Activated CD4-positive, alpha-beta memory T cell treated with anti-CD3 and anti-CD28 coated beads, Interleukin-2, amount 10 ng/mL, durations not matched to agents 7 days and 5 days (primary cell): ENCODE measurements around the gene PREX1. TPM values are rescaled to one million over a fixed set of nuclear protein-coding genes. Genes with fewer than 3 reads are reported as not detected.

Experiments
- CTCF ChIA-PET: fragments of 350-600 bp; sonication (Branson Sonifier 250); formaldehyde crosslinking; loops from one replicate; lab custom pipeline; 2021; ENCODE audit warnings: antibody characterized with exemption, inconsistent platforms; lab: Charles Lee
- POLR2A ChIA-PET: fragments of 350-600 bp; sonication (Branson Sonifier 250); formaldehyde crosslinking; loops from one replicate; lab custom pipeline; 2021; ENCODE audit warnings: antibody characterized with exemption; lab: Charles Lee
- DNase-seq: peaks from one replicate; pipeline ENCODE4 v3.0.0-alpha.2; 2020
- H3K27ac Mint-ChIP-seq: one replicate; pipeline ENCODE4 v1.8.0; 2021; ENCODE audit warnings: mild to moderate bottlenecking, mixed read lengths
- H3K27me3 Mint-ChIP-seq: one replicate; pipeline ENCODE4 v1.8.0; 2021; ENCODE audit warnings: mixed read lengths
- H3K36me3 Mint-ChIP-seq: one replicate; pipeline ENCODE4 v1.8.0; 2021; ENCODE audit warnings: low read depth, mixed read lengths
- H3K4me1 Mint-ChIP-seq: one replicate; pipeline ENCODE4 v1.8.0; 2021; ENCODE audit warnings: mixed read lengths
- H3K4me3 Mint-ChIP-seq: one replicate; pipeline ENCODE4 v1.8.0; 2021; ENCODE audit warnings: mild to moderate bottlenecking, mixed read lengths
- H3K9me3 Mint-ChIP-seq: one replicate; pipeline ENCODE4 v1.8.0; 2021; ENCODE audit warnings: mixed read lengths
- total RNA-seq, 2 experiments: library from RNA; stranded (reverse); gene quantifications; one replicate each; pipeline ENCODE4 v1.2.3, GENCODE V29; 2021

The PREX1 gene
- total RNA-seq, 2 experiments from 2014 or later, result 158 to 160 TPM

DNA sequence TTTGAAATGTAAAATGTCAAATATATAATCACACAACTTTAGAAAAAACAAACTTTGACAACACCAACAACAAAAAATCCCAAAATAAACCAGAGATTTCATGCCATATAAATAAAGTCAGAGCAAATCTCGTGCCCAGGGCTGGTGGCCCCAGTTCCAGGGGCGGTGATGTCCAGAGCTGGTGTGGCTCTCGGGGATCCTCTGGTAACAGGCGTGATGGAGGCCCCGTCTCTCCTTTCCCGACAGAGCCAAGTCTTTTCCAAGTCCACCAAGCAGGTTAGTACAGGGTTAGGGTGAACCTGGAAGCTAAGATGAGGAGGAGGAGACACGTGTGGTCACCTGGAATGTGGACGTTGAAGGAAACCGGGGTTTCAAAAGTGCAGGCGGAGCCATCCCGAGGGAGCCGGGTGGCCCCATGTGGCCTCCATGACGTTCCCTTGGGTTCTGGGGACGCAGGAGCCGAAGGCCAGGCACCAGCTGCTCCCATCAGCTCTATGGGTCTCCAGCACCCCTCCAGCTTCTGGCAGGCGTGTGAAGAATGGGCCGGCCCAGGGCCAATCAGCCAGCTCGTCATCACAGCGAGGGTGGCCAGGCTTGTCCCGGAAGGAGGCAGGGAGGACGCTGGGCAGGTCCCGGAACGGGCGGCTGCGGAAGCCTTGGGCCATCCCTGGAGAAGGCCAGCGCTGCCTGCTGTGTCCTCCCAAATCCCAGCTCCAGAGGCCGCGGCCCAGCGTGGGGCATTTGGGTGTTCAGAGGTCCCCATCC, 202.5 kb downstream of the PREX1 start:
- ChIA-PET CTCF (no interaction called here), POLR2A (no interaction called here)
- DNase-seq, result no peak
- Mint-ChIP-seq H3K9me3 (no peaks in the 10 kb centered on the region), H3K27ac (no peak overlapping the region), H3K4me1 (peaks cover 28% of the 10 kb centered on the region), H3K4me3 (no peak overlapping the region), H3K27me3 (no peaks in the 10 kb centered on the region), H3K36me3 (peaks cover 51% of the 10 kb centered on the region)

DNA sequence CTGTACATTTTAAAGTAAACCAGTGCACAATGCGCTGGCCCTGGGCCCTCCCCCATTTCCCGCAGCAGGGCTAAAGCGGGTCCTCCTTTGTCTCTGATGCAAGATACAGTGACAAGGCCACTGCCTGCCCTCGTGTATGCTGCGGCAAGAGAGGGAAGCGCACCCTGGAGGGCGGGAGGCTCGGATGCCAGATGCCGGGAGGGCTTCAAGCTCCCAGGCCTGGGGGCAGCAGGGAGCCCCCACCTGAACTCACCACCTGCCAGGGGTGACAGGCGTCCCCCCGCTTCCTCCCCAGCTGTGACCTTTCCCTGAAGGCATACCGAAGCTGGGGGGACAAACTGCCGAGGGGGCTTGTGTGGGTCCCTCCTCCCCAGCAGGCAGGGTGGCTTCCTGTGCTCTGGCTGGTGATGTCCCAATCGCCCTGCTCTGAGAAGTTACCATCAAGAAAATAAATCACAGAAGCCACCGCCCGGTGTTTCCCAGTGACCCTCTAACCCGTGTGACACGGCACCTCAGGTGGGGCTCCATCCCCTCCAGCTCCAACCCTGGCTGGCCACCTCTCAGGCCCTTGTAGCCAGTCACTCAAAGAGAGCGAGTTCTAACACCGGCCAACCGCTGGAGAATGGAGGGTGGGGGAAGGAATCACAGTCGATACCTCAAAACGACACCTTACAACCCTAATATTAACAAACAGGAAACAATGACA, 203.3 kb downstream of the PREX1 start:
- Mint-ChIP-seq H3K27ac (no peak overlapping the region), H3K4me3 (no peak overlapping the region), H3K27me3 (no peaks in the 10 kb centered on the region), H3K4me1 (peaks cover 28% of the 10 kb centered on the region), H3K36me3 (peaks cover 44% of the 10 kb centered on the region), H3K9me3 (no peaks in the 10 kb centered on the region)
- DNase-seq, result no peak
- CTCF ChIA-PET, result no interaction called here
- POLR2A ChIA-PET, result no interaction called here

DNA sequence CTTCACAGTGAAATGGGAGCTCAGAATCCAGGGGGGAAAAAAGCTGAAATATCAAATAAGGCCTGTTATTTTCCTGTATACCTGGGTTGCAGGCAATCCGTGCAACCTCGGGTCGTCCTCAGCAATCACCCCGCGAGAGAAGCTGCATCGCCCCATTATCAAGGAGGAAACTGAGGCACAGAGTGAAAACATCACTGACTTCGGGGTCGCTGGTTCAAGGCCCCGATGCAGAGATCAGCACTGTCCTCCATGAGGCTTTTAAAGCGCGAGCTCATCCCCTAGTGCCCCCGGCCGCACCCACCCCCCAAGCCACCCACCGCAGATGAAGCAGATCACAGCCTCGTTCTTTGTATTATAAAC, 203.9 kb downstream of the PREX1 start:
- no peak overlapping the region for H3K4me3 Mint-ChIP-seq
- peaks cover 38% of the 10 kb centered on the region for H3K36me3 Mint-ChIP-seq
- H3K27ac Mint-ChIP-seq, result no peak overlapping the region
- ChIA-PET POLR2A (no interaction called here), CTCF (no interaction called here)
- H3K27me3 Mint-ChIP-seq, result no peaks in the 10 kb centered on the region
- DNase-seq, result no peak
- peaks cover 28% of the 10 kb centered on the region for H3K4me1 Mint-ChIP-seq
- no peaks in the 10 kb centered on the region for H3K9me3 Mint-ChIP-seq

DNA sequence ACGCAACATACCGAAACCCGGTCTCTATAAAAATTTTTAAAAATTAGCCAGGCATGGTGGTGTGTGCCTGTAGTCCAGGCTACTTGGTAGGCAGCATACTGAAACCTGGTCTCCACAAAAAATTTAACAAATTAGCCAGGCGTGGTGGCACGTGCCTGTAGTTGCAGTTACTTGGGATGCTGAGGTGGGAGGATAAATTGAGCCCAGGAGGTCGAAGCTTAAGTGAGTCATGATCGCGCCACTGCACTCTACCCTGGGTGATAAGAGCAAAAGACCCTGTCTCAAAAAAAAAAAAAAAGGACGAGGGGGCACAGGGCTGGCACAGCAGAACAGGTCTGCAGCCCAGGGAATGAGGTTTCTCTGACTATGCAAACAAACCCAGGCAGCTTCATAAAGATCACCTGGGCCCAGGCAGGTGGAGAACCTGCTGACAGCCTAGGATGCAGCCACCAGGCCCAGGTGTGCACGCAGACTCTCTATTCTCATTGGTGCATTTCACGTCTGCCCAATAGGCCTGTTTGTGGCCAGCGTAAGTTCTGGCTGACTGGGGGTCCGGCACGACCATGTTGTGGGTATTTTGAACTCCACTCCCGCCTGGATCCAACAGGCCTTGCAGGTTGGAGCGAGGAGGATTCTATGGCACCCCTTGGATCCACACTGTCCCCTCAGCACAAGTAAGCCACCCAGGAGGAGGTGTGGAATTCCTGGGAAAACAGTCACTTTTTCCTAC, 204.5 kb downstream of the PREX1 start:
- Mint-ChIP-seq H3K9me3 (no peaks in the 10 kb centered on the region), H3K27ac (no peak overlapping the region), H3K4me1 (peaks cover 28% of the 10 kb centered on the region), H3K27me3 (no peaks in the 10 kb centered on the region), H3K4me3 (no peak overlapping the region), H3K36me3 (peaks cover 33% of the 10 kb centered on the region)
- CTCF ChIA-PET, result no interaction called here
- DNase-seq, result no peak
- POLR2A ChIA-PET, result no interaction called here

DNA sequence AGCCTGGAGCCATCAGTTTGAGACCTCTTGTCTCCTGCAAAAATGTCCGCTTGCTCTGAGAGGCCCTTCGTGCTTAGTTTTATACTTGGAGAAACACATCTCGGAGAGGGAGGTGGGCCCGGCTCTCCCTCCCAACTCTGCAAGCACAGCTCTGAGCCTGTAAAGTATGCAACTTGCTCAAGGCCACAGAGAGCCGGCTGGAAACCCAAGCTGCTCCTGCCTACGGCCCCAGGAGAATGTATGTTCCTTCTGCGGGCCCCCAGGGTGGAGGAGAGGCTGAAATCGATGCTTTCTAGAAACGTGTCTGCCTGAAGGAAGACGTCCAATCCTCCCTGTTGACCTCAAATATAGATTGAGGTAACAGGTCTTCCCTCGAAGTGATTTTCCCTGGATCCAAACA, 205.4 kb downstream of the PREX1 start:
- no peak overlapping the region for H3K27ac Mint-ChIP-seq
- peaks cover 26% of the 10 kb centered on the region for H3K4me1 Mint-ChIP-seq
- H3K4me3 Mint-ChIP-seq, result no peak overlapping the region
- no peaks in the 10 kb centered on the region for H3K9me3 Mint-ChIP-seq
- no peak for DNase-seq
- no peaks in the 10 kb centered on the region for H3K27me3 Mint-ChIP-seq
- POLR2A ChIA-PET, result no interaction called here
- peaks cover 29% of the 10 kb centered on the region for H3K36me3 Mint-ChIP-seq
- CTCF ChIA-PET, result interaction anchor here (0.8 to 2.7 kb wide), 2 partner anchors 283 to 897 kb away, joined by 4 to 19 read pairs; no protein-coding TSS in a partner anchor

DNA sequence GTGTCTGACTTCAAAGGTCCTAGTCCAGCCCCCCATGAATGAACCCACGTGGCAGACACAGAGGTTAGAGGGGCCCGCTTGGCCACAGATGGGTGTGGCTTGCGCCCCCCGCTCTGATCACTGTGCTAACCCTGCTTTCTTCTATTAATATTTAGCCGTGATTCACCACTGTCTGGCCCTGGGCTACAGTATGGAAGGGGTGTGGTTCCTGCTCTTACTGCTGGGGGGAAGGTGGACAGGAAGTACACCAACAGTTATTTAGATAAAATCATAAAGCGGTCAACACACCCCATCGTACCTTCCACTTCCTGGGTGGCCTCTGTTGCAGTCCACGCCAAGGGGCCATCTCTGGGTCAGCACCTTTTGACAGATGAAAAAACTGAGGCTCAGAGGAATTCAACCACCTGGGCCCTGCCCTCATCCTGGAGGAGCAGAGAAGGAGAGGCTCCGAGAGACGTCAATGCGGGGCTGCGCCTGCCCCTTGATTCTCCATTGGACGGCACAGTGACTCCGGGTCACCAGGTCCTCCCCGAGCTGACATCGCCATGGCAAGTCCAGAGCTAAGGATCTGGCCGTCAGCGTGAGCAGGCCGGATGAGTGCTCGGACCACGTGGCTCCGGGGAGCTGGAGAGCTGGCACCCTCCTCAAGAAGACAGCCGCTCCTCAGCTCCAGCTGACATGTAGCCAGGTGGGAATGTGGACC, 206.3 kb downstream of the PREX1 start:
- POLR2A ChIA-PET, result interaction anchor here (1.1 kb wide), 1 partner anchor 9 kb away, joined by 3 read pairs; no protein-coding TSS in a partner anchor
- no peak overlapping the region for H3K4me3 Mint-ChIP-seq

DNA sequence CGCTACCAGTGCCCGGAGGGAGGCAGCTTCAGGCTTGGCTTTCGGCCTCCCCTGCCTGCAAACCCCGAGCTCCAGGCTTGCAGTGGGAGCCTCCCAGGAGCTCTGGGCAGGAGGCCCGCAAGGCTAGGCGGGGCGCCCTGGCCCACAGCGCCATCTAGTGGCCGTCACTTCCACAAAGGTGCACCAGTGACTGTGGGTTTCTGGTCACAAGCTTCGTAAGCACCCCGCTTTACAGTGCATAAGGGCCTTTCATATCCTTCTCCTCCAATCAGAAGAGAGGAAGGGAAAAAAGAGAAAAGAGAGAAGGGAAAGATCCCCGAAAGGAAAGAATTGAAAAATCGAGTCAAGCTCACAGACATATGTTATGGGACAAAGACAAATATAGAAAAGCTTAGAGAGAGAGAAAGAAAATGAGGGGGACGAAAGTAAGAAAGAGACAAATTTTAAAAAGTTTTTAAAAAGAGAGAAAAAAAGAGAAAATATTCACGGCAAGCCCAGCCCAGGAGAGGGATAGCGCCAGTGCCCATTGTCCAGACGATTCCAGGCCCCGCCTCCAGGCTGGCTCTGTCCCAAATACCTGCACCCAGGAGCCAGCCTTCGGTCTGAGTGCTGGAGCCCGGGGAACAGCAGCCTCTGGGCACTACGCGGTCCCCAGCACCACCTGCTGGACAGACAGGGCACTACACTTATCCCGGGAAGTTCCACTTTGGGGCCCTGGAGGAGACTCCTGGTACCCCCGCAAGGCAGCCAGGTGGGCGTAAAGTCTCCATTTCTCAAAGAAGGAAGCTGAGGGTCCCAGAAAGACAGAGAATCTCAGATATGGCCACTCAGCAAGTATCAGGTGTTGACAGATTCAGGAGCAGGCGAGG, 207.1 kb downstream of the PREX1 start:
- H3K27me3 Mint-ChIP-seq, result no peaks in the 10 kb centered on the region
- DNase-seq, result peak; percentile 77
- ChIA-PET CTCF (interaction anchor here (0.6 to 2.7 kb wide), 45 partner anchors 9 to 957 kb away, joined by 3 to 34 read pairs (median 4); no protein-coding TSS in a partner anchor), POLR2A (interaction anchor here (0.8 to 1.1 kb wide), 2 partner anchors 10 to 426 kb away, joined by 3 read pairs; partner anchors contain the start of gene CSE1L)
- no peaks in the 10 kb centered on the region for H3K9me3 Mint-ChIP-seq
- no peak overlapping the region for H3K4me3 Mint-ChIP-seq
- peaks cover 21% of the 10 kb centered on the region for H3K4me1 Mint-ChIP-seq
- peak overlapping the region; percentile 67 for H3K27ac Mint-ChIP-seq
- H3K36me3 Mint-ChIP-seq, result peaks cover 14% of the 10 kb centered on the region

More for the DNA sequence above, 206.3 kb downstream of the PREX1 start:
- peaks cover 22% of the 10 kb centered on the region for H3K36me3 Mint-ChIP-seq
- H3K27me3 Mint-ChIP-seq, result no peaks in the 10 kb centered on the region
- CTCF ChIA-PET, result interaction anchor here (0.8 to 2.7 kb wide), 13 partner anchors 10 to 957 kb away, joined by 4 to 34 read pairs (median 6); no protein-coding TSS in a partner anchor
- peaks cover 22% of the 10 kb centered on the region for H3K4me1 Mint-ChIP-seq
- DNase-seq, result no peak
- peak overlapping the region; percentile 67 for H3K27ac Mint-ChIP-seq
- no peaks in the 10 kb centered on the region for H3K9me3 Mint-ChIP-seq

DNA sequence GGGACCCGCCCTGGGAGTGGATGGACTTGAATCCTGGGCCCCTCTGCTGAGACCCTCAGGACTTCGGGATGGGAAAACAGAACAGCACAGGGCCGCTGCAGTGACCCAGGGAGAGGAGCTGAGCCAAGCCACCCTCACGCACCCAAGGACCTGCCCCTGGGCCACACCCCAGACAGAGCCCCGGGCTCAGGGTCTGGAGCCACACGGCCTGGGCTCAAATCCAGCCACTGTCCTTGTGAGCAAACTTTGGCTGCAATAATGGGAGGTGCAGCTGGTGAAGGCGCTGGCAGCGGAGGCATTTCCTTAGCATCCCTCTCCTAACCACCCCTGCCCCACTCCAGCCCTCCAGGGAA, 207.7 kb downstream of the PREX1 start:
- Mint-ChIP-seq H3K27me3 (no peaks in the 10 kb centered on the region), H3K9me3 (no peaks in the 10 kb centered on the region), H3K27ac (no peak overlapping the region), H3K4me3 (no peak overlapping the region), H3K4me1 (peaks cover 21% of the 10 kb centered on the region), H3K36me3 (peaks cover 11% of the 10 kb centered on the region)
- ChIA-PET CTCF (interaction anchor here (0.6 to 2.7 kb wide), 42 partner anchors 9 to 956 kb away, joined by 3 to 34 read pairs (median 4); no protein-coding TSS in a partner anchor), POLR2A (interaction anchor here (0.8 kb wide), 1 partner anchor 426 kb away, joined by 3 read pairs; the partner anchor contains the start of gene CSE1L)
- DNase-seq, result no peak

DNA sequence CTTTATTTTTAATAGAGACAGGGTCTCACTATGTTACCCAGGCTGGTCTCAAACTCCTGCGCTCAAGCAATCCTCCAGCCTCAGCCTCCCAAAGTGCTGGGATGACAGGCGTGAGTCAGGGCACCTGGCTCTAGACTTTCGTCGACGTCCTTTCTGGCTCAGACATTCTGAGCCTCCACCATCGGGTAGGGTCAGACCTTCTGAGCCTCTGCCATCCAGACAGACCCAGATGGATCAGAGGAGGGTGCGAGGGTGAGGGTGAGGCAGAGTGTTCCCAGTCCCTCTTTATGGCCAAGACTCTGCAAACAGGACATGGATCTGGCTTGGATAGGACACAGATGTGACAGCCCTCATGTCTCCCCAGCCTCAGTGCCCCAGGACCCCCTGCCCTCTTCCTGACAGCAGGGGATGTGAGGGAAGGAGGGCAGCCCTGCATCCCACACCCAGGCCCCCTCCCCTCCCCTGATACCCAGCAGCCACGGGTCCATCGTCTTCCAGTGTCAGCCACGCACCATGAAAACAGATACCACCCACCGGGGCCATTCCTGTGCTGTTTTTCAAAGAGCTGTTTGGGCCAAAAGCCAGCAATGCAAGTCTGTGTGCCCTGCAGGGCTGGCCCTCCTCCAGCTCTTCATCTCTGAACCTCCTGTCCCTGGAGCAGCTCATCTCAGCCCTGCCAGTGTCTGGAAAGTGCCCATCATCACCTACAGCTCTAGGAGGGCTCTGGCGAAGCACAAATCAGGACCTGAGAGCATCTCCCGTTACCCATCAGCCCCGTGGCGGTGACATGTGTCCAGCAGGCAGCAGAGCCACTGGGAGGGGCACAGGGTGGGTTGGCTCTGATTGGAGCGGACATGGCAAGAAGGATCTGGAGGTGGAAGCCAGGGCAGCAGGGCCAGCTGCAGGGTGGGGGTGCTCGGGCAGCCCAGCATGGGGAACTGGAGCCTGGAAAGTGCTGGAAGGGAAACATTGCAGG, 208.4 kb downstream of the PREX1 start:
- no peaks in the 10 kb centered on the region for H3K9me3 Mint-ChIP-seq
- CTCF ChIA-PET, result interaction anchor here (0.6 to 2.7 kb wide), 15 partner anchors 12 to 928 kb away, joined by 3 to 34 read pairs (median 4); no protein-coding TSS in a partner anchor
- peaks cover 21% of the 10 kb centered on the region for H3K4me1 Mint-ChIP-seq
- H3K27me3 Mint-ChIP-seq, result no peaks in the 10 kb centered on the region
- H3K36me3 Mint-ChIP-seq, result peaks cover 5% of the 10 kb centered on the region
- DNase-seq, result no peak
- H3K27ac Mint-ChIP-seq, result no peak overlapping the region
- H3K4me3 Mint-ChIP-seq, result no peak overlapping the region
- POLR2A ChIA-PET, result no interaction called here

DNA sequence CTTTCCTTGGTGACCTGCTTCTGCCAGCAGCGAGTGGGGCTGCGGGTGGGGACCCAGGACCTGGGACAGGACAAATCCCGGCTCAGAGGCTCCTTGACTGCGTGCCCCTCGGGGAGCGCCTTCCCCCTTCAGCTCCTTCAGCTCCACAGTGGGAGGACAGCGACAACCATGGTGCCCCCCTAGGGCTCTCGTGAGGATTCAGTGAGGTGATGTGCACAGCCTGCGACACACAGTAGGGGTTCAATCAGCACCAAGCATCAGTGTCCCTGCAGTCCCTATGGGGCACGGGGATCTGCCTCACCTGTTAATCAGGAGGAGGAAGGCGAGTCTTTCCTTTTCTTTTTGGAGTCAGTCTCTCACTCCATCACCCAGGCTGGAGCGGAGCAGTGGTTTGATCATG, 209.2 kb downstream of the PREX1 start:
- no peaks in the 10 kb centered on the region for H3K27me3 Mint-ChIP-seq
- no peak overlapping the region for H3K4me3 Mint-ChIP-seq
- H3K36me3 Mint-ChIP-seq, result peaks cover 4% of the 10 kb centered on the region
- no peaks in the 10 kb centered on the region for H3K9me3 Mint-ChIP-seq
- CTCF ChIA-PET, result no interaction called here
- no peak overlapping the region for H3K27ac Mint-ChIP-seq
- POLR2A ChIA-PET, result no interaction called here
- H3K4me1 Mint-ChIP-seq, result peaks cover 21% of the 10 kb centered on the region
- no peak for DNase-seq

DNA sequence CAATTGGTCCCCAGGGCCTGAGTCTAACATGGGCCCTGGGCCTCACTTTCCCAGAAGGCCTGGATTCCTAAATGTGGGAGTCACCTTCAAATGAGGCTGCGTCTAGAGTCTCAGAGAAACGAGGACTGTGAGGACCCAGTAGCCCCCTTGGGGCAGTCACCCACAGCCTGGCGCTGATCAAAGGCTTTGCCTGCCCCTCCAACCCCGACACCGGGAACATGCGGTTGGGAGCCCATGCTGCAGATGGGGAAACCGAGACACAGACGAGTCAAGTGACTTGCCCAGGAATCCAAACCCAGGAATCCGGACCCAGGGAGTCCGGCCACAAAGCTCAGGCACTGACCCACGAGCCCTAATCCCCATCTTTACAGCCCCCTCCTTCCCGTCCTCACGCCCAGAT, 209.7 kb downstream of the PREX1 start:
- no peak overlapping the region for H3K27ac Mint-ChIP-seq
- no peak for DNase-seq
- no peaks in the 10 kb centered on the region for H3K9me3 Mint-ChIP-seq
- POLR2A ChIA-PET, result no interaction called here
- H3K36me3 Mint-ChIP-seq, result peaks cover 2% of the 10 kb centered on the region
- peaks cover 21% of the 10 kb centered on the region for H3K4me1 Mint-ChIP-seq
- no peaks in the 10 kb centered on the region for H3K27me3 Mint-ChIP-seq
- no peak overlapping the region for H3K4me3 Mint-ChIP-seq
- CTCF ChIA-PET, result no interaction called here
